GM12878 (cell line): ENCODE measurements around the gene NANOS2. TPM values are rescaled to one million over a fixed set of nuclear protein-coding genes. Genes with fewer than 3 reads are reported as not detected.

Experiments
- ATAC-seq: fragments of 200-7000 bp; cut with Tn5 transposase; 3 replicates; pipeline ENCODE4 v1.9.1; 2020; ENCODE audit warnings: mild to moderate bottlenecking, moderate library complexity
- BruUV-seq: library from RNA; stranded (reverse); fragments of 400-500 nt; replicated peaks from 2 replicates; lab custom pipeline; 2021; lab: Mats Ljungman, UMichigan
- CTCF ChIA-PET: fragments of 300-600 bp; sonication (Branson Sonifier 250); formaldehyde crosslinking; extraction: SDS; loops from one replicate; lab custom pipeline; 2021; ENCODE audit warnings: inconsistent platforms; lab: Yijun Ruan, JAX
- POLR2A ChIA-PET: fragments of 350-600 bp; formaldehyde crosslinking; extraction: SDS; loops from one replicate; lab custom pipeline; 2021; ENCODE audit warnings: inconsistent platforms; lab: Charles Lee
- RAD21 ChIA-PET: fragments of 300-600 bp; sonication (Branson Sonifier 250); formaldehyde crosslinking; loops from one replicate; lab custom pipeline; 2023; ENCODE audit warnings: antibody characterized with exemption; ENCODE audit not compliant: unreplicated experiment; lab: Charles Lee
- SMC1A ChIA-PET: fragments of 300-600 bp; sonication (Branson Sonifier 250); formaldehyde crosslinking; loops from one replicate; lab custom pipeline; 2023; ENCODE audit not compliant: unreplicated experiment, uncharacterized antibody; lab: Charles Lee
- DNase-seq: peaks from one replicate; pipeline ENCODE4 v3.0.0-alpha.2; 2011; ENCODE audit warnings: low read depth, low spot score
- FAIRE-seq: peaks from 3 replicates; lab custom pipeline; 2011; peaks lifted over from hg19 to GRCh38; lab: Jason Lieb, UNC
- H2AFZ ChIP-seq: 2 replicates; pipeline ENCODE4 v1.6.0; 2011; ENCODE audit warnings: low read depth, low read length, control low read depth; ENCODE audit not compliant: control insufficient read depth
- H3K27ac ChIP-seq: 2 replicates; pipeline ENCODE4 v1.5.1; 2011; ENCODE audit warnings: control low read depth; ENCODE audit not compliant: control insufficient read depth, insufficient read depth
- H3K27me3 ChIP-seq, 2 experiments: replicated peaks in 1 of 2; 2 replicates each; pipeline versions ENCODE4 v1.6.0 to v1.6.1; 2011; ENCODE audit warnings: low read length in 1 of 2; ENCODE audit not compliant: control insufficient read depth in 2 of 2, insufficient read depth in 2 of 2
- H3K36me3 ChIP-seq, 2 experiments: 2 replicates each; pipeline ENCODE4 v1.5.1; 2011; ENCODE audit warnings: low read length in 1 of 2; ENCODE audit not compliant: control insufficient read depth in 2 of 2, insufficient read depth in 2 of 2
- H3K4me1 ChIP-seq: 2 replicates; pipeline ENCODE4 v1.6.1; 2011; ENCODE audit warnings: mild to moderate bottlenecking, low read length, moderate library complexity, mixed read lengths; ENCODE audit not compliant: control insufficient read depth, insufficient read depth
- H3K4me2 ChIP-seq: 2 replicates; pipeline ENCODE4 v1.6.0; 2011; ENCODE audit warnings: control low read depth; ENCODE audit not compliant: control insufficient read depth, insufficient read depth
- H3K4me3 ChIP-seq: fragments of 200-600 bp; sonication (generic); 2 replicates; pipeline ENCODE4 v1.5.1; 2016
- H3K79me2 ChIP-seq: 2 replicates; pipeline ENCODE4 v1.6.0; 2011; ENCODE audit warnings: low read length; ENCODE audit not compliant: control insufficient read depth, insufficient read depth
- H3K9ac ChIP-seq: 2 replicates; pipeline ENCODE4 v1.8.0; 2011; ENCODE audit warnings: low read length, control low read depth, mixed read lengths; ENCODE audit not compliant: control insufficient read depth, insufficient read depth
- H3K9me3 ChIP-seq: replicated peaks from 3 replicates; pipeline ENCODE4 v1.5.1; 2011; ENCODE audit warnings: mild to moderate bottlenecking, low read length; ENCODE audit not compliant: control insufficient read depth, insufficient read depth
- H4K20me1 ChIP-seq: 2 replicates; pipeline ENCODE4 v1.6.0; 2011; ENCODE audit not compliant: control insufficient read depth, insufficient read depth
- BHLHE40 ChIP-seq, 2 experiments: fragments of 450-650 bp in 1 of 2; IDR thresholded peaks; 2 replicates each; pipeline ENCODE4 v1.6.1; 2011 to 2017; ENCODE audit warnings: low read depth in 2 of 2, borderline replicate concordance in 1 of 2, improper control_type of control experiment in 1 of 2, low read length in 1 of 2, mild to moderate bottlenecking in 1 of 2
- CEBPZ ChIP-seq: fragments of 150-350 bp; IDR thresholded peaks from 2 replicates; pipeline ENCODE4 v1.6.1; 2016; ENCODE audit warnings: low read depth, low read length
- E2F4 ChIP-seq: IDR thresholded peaks from 2 replicates; pipeline ENCODE4 v1.6.1; 2012; ENCODE audit warnings: low read depth, low read length, improper control_type of control experiment
- FOXK2 ChIP-seq: fragments of 450-650 bp; IDR thresholded peaks from 2 replicates; pipeline ENCODE4 v1.6.1; 2017; ENCODE audit warnings: mild to moderate bottlenecking, moderate library complexity
- GABPA ChIP-seq: IDR thresholded peaks from 2 replicates; pipeline ENCODE4 v1.6.1; 2014; ENCODE audit warnings: antibody characterized with exemption, low read depth, mild to moderate bottlenecking, inconsistent platforms
- HDAC2 ChIP-seq: fragments of 200-600 bp; sonication (generic); IDR thresholded peaks from 2 replicates; pipeline ENCODE4 v1.6.1; 2017
- JUNB ChIP-seq: IDR thresholded peaks from 2 replicates; pipeline ENCODE4 v1.6.1; 2016; ENCODE audit warnings: antibody characterized with exemption, mild to moderate bottlenecking
- LARP7 ChIP-seq: fragments of 450-650 bp; IDR thresholded peaks from 2 replicates; pipeline ENCODE4 v1.6.1; 2017; ENCODE audit warnings: mild to moderate bottlenecking
- NR2C1 ChIP-seq: fragments of 450-650 bp; IDR thresholded peaks from 2 replicates; pipeline ENCODE4 v1.6.1; 2017; ENCODE audit warnings: antibody characterized with exemption, mild to moderate bottlenecking, moderate library complexity
- PAX8 ChIP-seq: fragments of 450-650 bp; IDR thresholded peaks from 2 replicates; pipeline ENCODE4 v1.6.1; 2017; ENCODE audit warnings: mild to moderate bottlenecking, moderate library complexity
- RAD21 ChIP-seq: IDR thresholded peaks from 2 replicates; pipeline ENCODE4 v1.6.1; 2011; ENCODE audit warnings: mild to moderate bottlenecking, low read depth, low read length, moderate library complexity; ENCODE audit not compliant: insufficient read depth
- RB1 ChIP-seq: fragments of 450-650 bp; formaldehyde crosslinking; IDR thresholded peaks from 2 replicates; pipeline ENCODE4 v1.6.1; 2017; ENCODE audit warnings: mild to moderate bottlenecking, borderline replicate concordance
- whole genome bisulfite sequencing: methylation state at CpG from one replicate; pipeline ENCODE4 v1.1.6; 2016; ENCODE audit warnings: low lambda C conversion rate; ENCODE audit not compliant: insufficient replicate concordance, insufficient coverage; ENCODE audit errors: missing lambda C conversion rate; 5-methylcytosine and 5-hydroxymethylcytosine counted together
- in situ Hi-C: fragments of 300-500 bp; cut with MboI; formaldehyde crosslinking; loops from 9 replicates; pipeline ENCODE4 v1.14.3; 2018; ENCODE audit warnings: mixed read lengths
- intact Hi-C: fragments of 100-400 bp; cut with micrococcal nuclease; formaldehyde crosslinking; loops from one replicate; pipeline ENCODE4 v1.14.2; 2022; ENCODE audit not compliant: unreplicated experiment
- polyA plus RNA-seq, 11 experiments: library from polyadenylated mRNA; depleted of rRNA in 4 of 11; unstranded in 6 of 11; stranded (reverse) in 5 of 11; fragments of >200 nt; fragmentation: Nextera tagmentation in 4 of 11; fragmentation: Illumina TruSeq in 1 of 11; extraction: Ambion mirVana in 4 of 11; extraction: Trizol in 1 of 11; gene quantifications; 1 replicate in 1 of 11; 2 replicates in 10 of 11; pipeline versions ENCODE4 v1.2.1 to v1.2.3, GENCODE V29; 2011 to 2016; ENCODE audit warnings: inconsistent platforms in 2 of 11, missing spikeins in 2 of 11, low read depth in 1 of 11
- total RNA-seq, 4 experiments: library from RNA; depleted of rRNA in 3 of 4; stranded (reverse); fragments of >200 nt in 3 of 4; fragmentation: Illumina TruSeq in 1 of 4; extraction: Trizol in 1 of 4; gene quantifications; 2 replicates each; pipeline versions ENCODE4 v1.2.1 to v1.2.3, GENCODE V29; 2013 to 2021
- TF ChIP-seq, protein P1 (sequence below): fragments of 150-350 bp; IDR thresholded peaks from 2 replicates; pipeline ENCODE4 v1.6.1; 2014; ENCODE audit warnings: mild to moderate bottlenecking, low read depth, low read length
- TF ChIP-seq, protein P2 (sequence below): IDR thresholded peaks from 2 replicates; pipeline ENCODE4 v1.6.1; 2011; ENCODE audit warnings: borderline replicate concordance, low read depth, mild to moderate bottlenecking, moderate library complexity, low read length; ENCODE audit not compliant: insufficient read depth, poor library complexity, severe bottlenecking

NANOS2 gene
- total and polyA plus RNA-seq, 10 of the 15 experiments (the other 5 are each of a cell fraction or from before 2014, with no cell fraction given) = not detected

DNA sequence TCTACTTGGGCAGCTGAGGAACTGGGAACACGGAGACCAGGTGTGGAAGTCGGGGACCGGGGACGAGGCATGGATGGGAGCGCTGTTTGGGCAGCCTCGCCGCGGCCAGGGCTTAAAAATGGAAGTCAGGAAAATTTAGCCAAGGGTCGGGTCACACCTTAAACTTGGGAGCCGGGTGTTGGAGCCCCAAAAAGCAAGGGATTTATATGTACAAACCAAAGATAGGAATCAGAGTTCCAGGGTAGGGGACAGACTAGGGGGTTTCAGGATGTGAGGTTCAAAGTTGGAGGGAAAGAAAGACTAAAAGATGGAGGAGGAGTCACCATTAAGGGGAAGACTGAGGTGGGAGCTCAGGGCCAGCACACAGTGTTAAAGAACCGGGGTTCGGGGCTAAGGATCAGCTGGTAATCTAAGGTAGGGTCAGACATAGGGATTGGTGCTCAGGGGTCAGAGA lies 49.9 kb downstream of the NANOS2 start:
- ChIA-PET SMC1A (interaction anchor here (0.8 to 10.0 kb wide), 6 partner anchors 8 to 38 kb away, joined by 3 to 98 read pairs (median 4); partner anchors contain the start of gene MYPOP), CTCF (interaction anchor here (0.5 to 9.2 kb wide), 12 partner anchors 12 to 1979 kb away, joined by 3 to 194 read pairs (median 3); partner anchors contain the start of genes IRF2BP1, MYPOP and SIX5), POLR2A (interaction anchor here (0.7 to 8.2 kb wide), 7 partner anchors 9 to 95 kb away, joined by 3 to 178 read pairs (median 4); partner anchors contain the start of genes DMWD, IRF2BP1, MYPOP and SIX5), RAD21 (interaction anchor here (0.5 to 5.2 kb wide), 10 partner anchors 11 to 755 kb away, joined by 3 to 159 read pairs (median 9); partner anchors contain the start of genes CCDC61, IRF2BP1, MYPOP and SIX5)
- no peaks in the 10 kb centered on the region for H3K9me3 ChIP-seq
- peaks cover 26% of the 10 kb centered on the region for H3K79me2 ChIP-seq
- in situ Hi-C loops (no loop called here), intact Hi-C loops (no loop called here)
- peaks cover 5% of the 10 kb centered on the region for H3K4me1 ChIP-seq
- 15% methylated on average over 12 of the region's 12 CpGs for WGBS
- no TSS peak for BruUV-seq
- no peak overlapping the region for H3K9ac ChIP-seq
- no peaks in the 10 kb centered on the region for H3K36me3 ChIP-seq
- DNase-seq = no peak
- no peak overlapping the region for H3K4me2 ChIP-seq
- no peak overlapping the region for H3K27ac ChIP-seq
- no peak for ATAC-seq
- H2AFZ ChIP-seq = no peak overlapping the region
- no peak for FAIRE-seq
- TF ChIP-seq JUNB (no peak), GABPA (no peak), RAD21 (no peak), CEBPZ (no peak), E2F4 (no peak), FOXK2 (no peak), RB1 (no peak), LARP7 (no peak), NR2C1 (no peak), PAX8 (no peak), BHLHE40 (IDR thresholded peaks at IDR 0.05; ENCODE audit: borderline replicate concordance in 1 of 2, low read depth in 2 of 2, low read length in 1 of 2) (no peak), HDAC2 (no peak)
- TF ChIP-seq, protein P1, sequence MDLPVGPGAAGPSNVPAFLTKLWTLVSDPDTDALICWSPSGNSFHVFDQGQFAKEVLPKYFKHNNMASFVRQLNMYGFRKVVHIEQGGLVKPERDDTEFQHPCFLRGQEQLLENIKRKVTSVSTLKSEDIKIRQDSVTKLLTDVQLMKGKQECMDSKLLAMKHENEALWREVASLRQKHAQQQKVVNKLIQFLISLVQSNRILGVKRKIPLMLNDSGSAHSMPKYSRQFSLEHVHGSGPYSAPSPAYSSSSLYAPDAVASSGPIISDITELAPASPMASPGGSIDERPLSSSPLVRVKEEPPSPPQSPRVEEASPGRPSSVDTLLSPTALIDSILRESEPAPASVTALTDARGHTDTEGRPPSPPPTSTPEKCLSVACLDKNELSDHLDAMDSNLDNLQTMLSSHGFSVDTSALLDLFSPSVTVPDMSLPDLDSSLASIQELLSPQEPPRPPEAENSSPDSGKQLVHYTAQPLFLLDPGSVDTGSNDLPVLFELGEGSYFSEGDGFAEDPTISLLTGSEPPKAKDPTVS = no peak
- TF ChIP-seq, protein P2, sequence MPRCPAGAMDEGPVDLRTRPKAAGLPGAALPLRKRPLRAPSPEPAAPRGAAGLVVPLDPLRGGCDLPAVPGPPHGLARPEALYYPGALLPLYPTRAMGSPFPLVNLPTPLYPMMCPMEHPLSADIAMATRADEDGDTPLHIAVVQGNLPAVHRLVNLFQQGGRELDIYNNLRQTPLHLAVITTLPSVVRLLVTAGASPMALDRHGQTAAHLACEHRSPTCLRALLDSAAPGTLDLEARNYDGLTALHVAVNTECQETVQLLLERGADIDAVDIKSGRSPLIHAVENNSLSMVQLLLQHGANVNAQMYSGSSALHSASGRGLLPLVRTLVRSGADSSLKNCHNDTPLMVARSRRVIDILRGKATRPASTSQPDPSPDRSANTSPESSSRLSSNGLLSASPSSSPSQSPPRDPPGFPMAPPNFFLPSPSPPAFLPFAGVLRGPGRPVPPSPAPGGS = no peak
- H3K27me3 ChIP-seq = peaks cover 0 to 6% of the 10 kb centered on the region in 2 experiments; a peak in 2 of 4 replicates
- no peaks in the 10 kb centered on the region for H4K20me1 ChIP-seq
- H3K4me3 ChIP-seq = no peak overlapping the region
